H1 (cell line): ENCODE measurements around the gene USP10. TPM values are rescaled to one million over a fixed set of nuclear protein-coding genes. Genes with fewer than 3 reads are reported as not detected.

Experiments used
- ASH2L ChIP-seq: fragments of 200-600, 300-600 bp; sonication (generic); IDR thresholded peaks from one replicate; pipeline ENCODE4 v1.7.1; 2017; ENCODE audit warnings: low read length
- polyA plus RNA-seq, 7 experiments: library from polyadenylated mRNA; depleted of rRNA in 3 of 7; stranded (reverse) in 5 of 7; unstranded in 2 of 7; fragments of >200 nt in 5 of 7; fragments of 200-250 nt in 2 of 7; gene quantifications; 1 replicate in 5 of 7; 2 replicates in 1 of 7; 4 replicates in 1 of 7; pipeline versions ENCODE4 v1.2.1 to v1.2.3, GENCODE V29; 2011 to 2013; ENCODE audit warnings: missing spikeins in 2 of 7, mixed read lengths in 2 of 7
- total RNA-seq: library from RNA; stranded (reverse); fragmentation: NEBNext Ultra II Directional; extraction: Animal tissue kit (Norgen Biotek cat#: 25700); gene quantifications from 2 replicates; pipeline ENCODE4 v1.2.1, GENCODE V29; 2021
- TF ChIP-seq, protein P1 (sequence below): IDR thresholded peaks from 2 replicates; pipeline ENCODE4 v1.6.1; 2011; ENCODE audit warnings: low read depth, mild to moderate bottlenecking, low read length; ENCODE audit not compliant: insufficient read depth

The USP10 gene
- total and polyA plus RNA-seq, 2 of the 8 experiments (the other 6 are each of a cell fraction or from before 2014, with no cell fraction given) = 171 to 195 TPM

DNA sequence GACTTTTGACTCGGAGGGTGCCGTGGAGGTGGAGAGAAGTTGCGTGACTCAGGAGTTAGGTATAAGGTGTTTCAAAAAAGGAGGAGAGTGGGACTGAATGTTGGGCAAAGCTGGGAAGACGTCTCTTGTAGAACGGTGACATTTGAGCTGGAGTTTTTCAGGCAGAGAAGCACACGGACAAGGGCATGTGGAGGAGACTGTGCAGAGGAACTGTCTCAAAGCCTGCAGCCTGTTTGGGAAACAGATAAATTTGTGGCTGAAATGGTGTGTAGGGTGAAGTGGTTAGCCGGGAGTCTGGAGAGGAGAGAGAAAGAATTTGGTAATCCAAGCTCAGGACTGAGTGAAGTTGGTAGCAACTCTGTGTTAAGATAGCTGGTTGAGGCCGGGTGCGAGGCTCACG lies 9.8 kb downstream of the USP10 start (continued):
- TF ChIP-seq, protein P1, sequence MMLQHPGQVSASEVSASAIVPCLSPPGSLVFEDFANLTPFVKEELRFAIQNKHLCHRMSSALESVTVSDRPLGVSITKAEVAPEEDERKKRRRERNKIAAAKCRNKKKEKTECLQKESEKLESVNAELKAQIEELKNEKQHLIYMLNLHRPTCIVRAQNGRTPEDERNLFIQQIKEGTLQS = no peak
- no peak for TF ChIP-seq ASH2L
